OCI-LY7 (cell line): ENCODE data around the gene APOO. TPM values are rescaled to one million over a fixed set of nuclear protein-coding genes. Genes with fewer than 3 reads are reported as not detected.

Experiments used
- BruUV-seq: library from RNA; stranded (reverse); fragments of 400-500 nt; replicated peaks from 2 replicates; lab custom pipeline; 2021; lab: Mats Ljungman, UMichigan
- CTCF ChIA-PET: fragments of 300-600 bp; sonication (Branson Sonifier 250); formaldehyde crosslinking; loops from one replicate; lab custom pipeline; 2022; ENCODE audit warnings: antibody characterized with exemption; ENCODE audit not compliant: unreplicated experiment; lab: Charles Lee
- POLR2A ChIA-PET: fragments of 300-600 bp; sonication (Branson Sonifier 250); formaldehyde crosslinking; loops from one replicate; lab custom pipeline; 2022; ENCODE audit warnings: antibody characterized with exemption; lab: Charles Lee
- DNase-seq: peaks from one replicate; pipeline ENCODE4 v3.0.0-alpha.2; 2015; ENCODE audit warnings: low spot score
- H2AFZ ChIP-seq: fragments of 200-600 bp; sonication (generic), shearing (Covaris generic); 2 replicates; pipeline ENCODE4 v1.6.1; 2014; ENCODE audit warnings: mild to moderate bottlenecking, antibody characterized with exemption, low read length, moderate library complexity
- H3K27ac ChIP-seq: fragments of 200-600 bp; sonication (generic); 2 replicates; pipeline ENCODE4 v1.5.1; 2014; ENCODE audit warnings: mixed run types, low read depth, mild to moderate bottlenecking, moderate library complexity, low read length, inconsistent platforms; ENCODE audit not compliant: poor library complexity, severe bottlenecking
- H3K36me3 ChIP-seq: fragments of 200-600 bp; sonication (generic); 2 replicates; pipeline ENCODE4 v1.6.1; 2014; ENCODE audit warnings: mild to moderate bottlenecking, antibody characterized with exemption, low read length, moderate library complexity, mixed read lengths; ENCODE audit not compliant: insufficient read depth
- H3K4me1 ChIP-seq: fragments of 200-600 bp; sonication (generic); 2 replicates; pipeline ENCODE4 v1.5.1; 2014; ENCODE audit warnings: mild to moderate bottlenecking, low read length; ENCODE audit not compliant: insufficient read depth, poor library complexity, severe bottlenecking
- H3K4me2 ChIP-seq: fragments of 200-600 bp; sonication (generic); 2 replicates; pipeline ENCODE4 v1.6.1; 2014; ENCODE audit warnings: mild to moderate bottlenecking, low read length
- H3K4me3 ChIP-seq: fragments of 200-600 bp; sonication (generic); 2 replicates; pipeline ENCODE4 v1.5.1; 2014; ENCODE audit warnings: mild to moderate bottlenecking, low read depth, low read length; ENCODE audit not compliant: poor library complexity, severe bottlenecking
- H3K79me2 ChIP-seq: fragments of 200-600 bp; sonication (generic); 2 replicates; pipeline ENCODE4 v1.6.1; 2016; ENCODE audit warnings: low read depth, mild to moderate bottlenecking, low read length, moderate library complexity, mixed read lengths; ENCODE audit not compliant: insufficient read depth
- H3K9me2 ChIP-seq: fragments of 200-600 bp; sonication (generic); 2 replicates; pipeline ENCODE4 v1.6.1; 2016; ENCODE audit warnings: mild to moderate bottlenecking, low read length, mixed read lengths; ENCODE audit not compliant: insufficient read depth
- H3K9me3 ChIP-seq: fragments of 200-600 bp; sonication (generic); 2 replicates; pipeline ENCODE4 v1.6.1; 2014; ENCODE audit warnings: mild to moderate bottlenecking, mixed run types, low read length, mixed read lengths
- H4K20me1 ChIP-seq: fragments of 200-600 bp; sonication (generic); 2 replicates; pipeline ENCODE4 v1.6.1; 2014; ENCODE audit warnings: mild to moderate bottlenecking, antibody characterized with exemption, low read length, moderate library complexity, mixed read lengths; ENCODE audit not compliant: insufficient read depth
- EZH2phosphoT487 ChIP-seq: fragments of 200-600 bp; sonication (generic); IDR thresholded peaks from 2 replicates; pipeline ENCODE4 v1.6.1; 2018; ENCODE audit warnings: low read depth, borderline replicate concordance, mild to moderate bottlenecking, mixed run types, antibody characterized with exemption, low read length, moderate library complexity, mixed read lengths
- intact Hi-C: fragments of 100-400 bp; cut with micrococcal nuclease; formaldehyde crosslinking; loops from one replicate; pipeline ENCODE4 v1.10.0; 2022; ENCODE audit not compliant: unreplicated experiment
- total RNA-seq, 2 experiments: library from RNA; depleted of rRNA in 1 of 2; stranded (reverse); fragments of >200 nt in 1 of 2; shearing (Covaris generic) in 1 of 2; gene quantifications; 2 replicates each; pipeline ENCODE4 v1.2.3, GENCODE V29; 2014 to 2022
- TF ChIP-seq, protein P1 (sequence below): fragments of 200-600 bp; sonication (generic); conservative IDR thresholded peaks from 2 replicates; pipeline ENCODE4 v1.5.1; 2014; ENCODE audit warnings: mild to moderate bottlenecking, antibody characterized with exemption, low read length, moderate library complexity, mixed read lengths

APOO gene
- total RNA-seq, 2 experiments from 2014 or later, result 17.5 to 18.1 TPM

- no TSS peak for BruUV-seq
- TF ChIP-seq, protein P1, sequence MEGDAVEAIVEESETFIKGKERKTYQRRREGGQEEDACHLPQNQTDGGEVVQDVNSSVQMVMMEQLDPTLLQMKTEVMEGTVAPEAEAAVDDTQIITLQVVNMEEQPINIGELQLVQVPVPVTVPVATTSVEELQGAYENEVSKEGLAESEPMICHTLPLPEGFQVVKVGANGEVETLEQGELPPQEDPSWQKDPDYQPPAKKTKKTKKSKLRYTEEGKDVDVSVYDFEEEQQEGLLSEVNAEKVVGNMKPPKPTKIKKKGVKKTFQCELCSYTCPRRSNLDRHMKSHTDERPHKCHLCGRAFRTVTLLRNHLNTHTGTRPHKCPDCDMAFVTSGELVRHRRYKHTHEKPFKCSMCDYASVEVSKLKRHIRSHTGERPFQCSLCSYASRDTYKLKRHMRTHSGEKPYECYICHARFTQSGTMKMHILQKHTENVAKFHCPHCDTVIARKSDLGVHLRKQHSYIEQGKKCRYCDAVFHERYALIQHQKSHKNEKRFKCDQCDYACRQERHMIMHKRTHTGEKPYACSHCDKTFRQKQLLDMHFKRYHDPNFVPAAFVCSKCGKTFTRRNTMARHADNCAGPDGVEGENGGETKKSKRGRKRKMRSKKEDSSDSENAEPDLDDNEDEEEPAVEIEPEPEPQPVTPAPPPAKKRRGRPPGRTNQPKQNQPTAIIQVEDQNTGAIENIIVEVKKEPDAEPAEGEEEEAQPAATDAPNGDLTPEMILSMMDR, result no peak
- TF ChIP-seq EZH2phosphoT487, result no peak
- no peaks in the 10 kb centered on the region for H3K9me3 ChIP-seq
- no peaks in the 10 kb centered on the region for H4K20me1 ChIP-seq
- ChIA-PET POLR2A (no interaction called here), CTCF (no interaction called here)
- no peak overlapping the region for H3K4me2 ChIP-seq
- H3K79me2 ChIP-seq, result no peaks in the 10 kb centered on the region
- no peak overlapping the region for H3K27ac ChIP-seq
- H3K4me3 ChIP-seq, result no peak overlapping the region
- H3K9me2 ChIP-seq, result no peaks in the 10 kb centered on the region
- H2AFZ ChIP-seq, result no peak overlapping the region
- DNase-seq, result no peak
- peaks cover 4% of the 10 kb centered on the region for H3K4me1 ChIP-seq
- no peaks in the 10 kb centered on the region for H3K36me3 ChIP-seq
- intact Hi-C loops, result no loop called here
Measured at GRCh38 chrX:23936180-23936579, 28.4 kb upstream of the APOO start.

- H3K27ac ChIP-seq, result no peak overlapping the region
- no TSS peak for BruUV-seq
- DNase-seq, result no peak
- intact Hi-C loops, result no loop called here
- H3K4me2 ChIP-seq, result no peak overlapping the region
- H3K4me3 ChIP-seq, result no peak overlapping the region
- H3K9me2 ChIP-seq, result no peaks in the 10 kb centered on the region
- no peak overlapping the region for H2AFZ ChIP-seq
- no peaks in the 10 kb centered on the region for H3K36me3 ChIP-seq
- H3K79me2 ChIP-seq, result no peaks in the 10 kb centered on the region
- H3K9me3 ChIP-seq, result no peaks in the 10 kb centered on the region
- TF ChIP-seq, protein P1, result no peak
- TF ChIP-seq EZH2phosphoT487, result no peak
- ChIA-PET CTCF (no interaction called here), POLR2A (no interaction called here)
- H4K20me1 ChIP-seq, result no peaks in the 10 kb centered on the region
- H3K4me1 ChIP-seq, result peaks cover 8% of the 10 kb centered on the region
Measured at GRCh38 chrX:23935106-23935505, 27.4 kb upstream of the APOO start.

DNA sequence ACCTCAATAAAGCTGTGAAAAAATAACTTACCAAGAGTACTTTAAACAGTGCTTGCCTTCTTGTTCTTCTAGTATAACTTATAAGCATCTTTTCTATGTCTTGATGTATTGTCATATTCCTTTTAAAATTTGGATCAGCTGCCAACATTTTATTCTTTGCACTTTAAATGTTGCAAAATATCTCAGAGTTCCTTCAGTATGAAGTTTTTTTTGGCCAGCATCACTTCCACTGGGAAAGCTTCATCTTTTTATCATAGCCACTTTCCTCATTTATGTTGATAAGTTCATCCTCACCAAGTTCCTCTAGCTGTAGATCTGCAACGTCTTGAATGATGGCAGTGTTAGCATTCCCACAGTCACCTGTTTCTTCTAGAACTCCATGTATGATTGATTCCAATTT is 24.3 kb upstream of the APOO start:
- Histone ChIP-seq H3K36me3 (no peaks in the 10 kb centered on the region), H3K9me2 (no peaks in the 10 kb centered on the region), H3K9me3 (no peaks in the 10 kb centered on the region), H3K79me2 (no peaks in the 10 kb centered on the region), H3K27ac (no peak overlapping the region), H2AFZ (no peak overlapping the region), H3K4me2 (no peak overlapping the region), H4K20me1 (no peaks in the 10 kb centered on the region), H3K4me1 (peaks cover 8% of the 10 kb centered on the region), H3K4me3 (no peak overlapping the region)
- ChIA-PET POLR2A (no interaction called here), CTCF (no interaction called here)
- intact Hi-C loops, result no loop called here
- TF ChIP-seq, protein P1, result no peak
- TF ChIP-seq EZH2phosphoT487, result no peak
- no TSS peak for BruUV-seq
- no peak for DNase-seq
